Gastrocnemius medialis (tissue), 4 donors: ENCODE measurements around the gene LRRC56. TPM values are rescaled to one million over a fixed set of nuclear protein-coding genes. Genes with fewer than 3 reads are reported as not detected.

ENCODE experiments used
- ATAC-seq, 2 donors: fragments of 150-250 bp; one replicate each; pipeline ENCODE4 v1.9.1; 2016
- DNase-seq, 2 donors: peaks; one replicate each; pipeline ENCODE4 v3.0.0-alpha.2; 2019
- H3K27ac ChIP-seq, 4 donors: fragments of 200-600 bp; sonication (generic); 1 replicate in 1 of 4; 2 replicates in 3 of 4; pipeline ENCODE4 v1.5.1; 2016 to 2018; ENCODE audit warnings: mild to moderate bottlenecking in 2 of 4, moderate library complexity in 1 of 4
- H3K27me3 ChIP-seq, 3 donors: fragments of 200-600 bp; sonication (generic) in 2 of 3; 1 replicate in 1 of 3; 2 replicates in 2 of 3; pipeline versions ENCODE4 v1.5.1 to v1.6.0; 2016 to 2019; ENCODE audit warnings: mild to moderate bottlenecking in 1 of 3, moderate library complexity in 1 of 3
- H3K36me3 ChIP-seq, 2 donors: fragments of 200-600 bp; sonication (generic) in 1 of 2; one replicate each; pipeline ENCODE4 v1.5.1; 2017 to 2018
- H3K4me1 ChIP-seq, 2 donors: fragments of 200-600 bp; sonication (generic) in 1 of 2; one replicate each; pipeline ENCODE4 v1.5.1; 2016 to 2017; ENCODE audit warnings: mild to moderate bottlenecking in 2 of 2
- H3K4me3 ChIP-seq, 4 donors: fragments of 200-600 bp; sonication (generic) in 3 of 4; 1 replicate in 1 of 4; 2 replicates in 3 of 4; pipeline ENCODE4 v1.5.1; 2016 to 2019; ENCODE audit warnings: mild to moderate bottlenecking in 2 of 4
- H3K9me3 ChIP-seq, 3 donors: fragments of 200-600 bp; sonication (generic) in 2 of 3; 1 replicate in 1 of 3; 2 replicates in 2 of 3; pipeline ENCODE4 v1.5.1; 2016 to 2019
- POLR2A ChIP-seq, 2 donors: fragments of 450-650 bp; IDR thresholded peaks; one replicate each; pipeline ENCODE4 v1.6.1; 2017; ENCODE audit warnings: antibody characterized with exemption in 2 of 2, mild to moderate bottlenecking in 2 of 2, moderate library complexity in 2 of 2
- in situ Hi-C, 4 donors: fragments of 200-750 bp; cut with MboI; loops; one replicate each; pipeline versions ENCODE4 v1.15.0 to v1.8.0; 2017; ENCODE audit warnings: low sequenced_read_pairs in 4 of 4
- intact Hi-C: fragments of 100-400 bp; cut with DNase I; formaldehyde crosslinking; loops from one replicate; pipeline ENCODE4 v1.15.1; 2023; ENCODE audit warnings: low total_unique reads
- total RNA-seq, 4 donors: library from RNA; depleted of rRNA; stranded (reverse); fragments of >200 nt; gene quantifications; one replicate each; pipeline versions ENCODE4 v1.1.0 to v1.2.3, GENCODE V29; 2016
- TF ChIP-seq, protein P1 (sequence below), 5 experiments: fragments of 450-650 bp in 3 of 5; fragments of 200-600 bp in 2 of 5; sonication (generic) in 2 of 5; IDR thresholded peaks in 4 of 5; conservative IDR thresholded peaks in 1 of 5; 1 replicate in 4 of 5; 2 replicates in 1 of 5; pipeline ENCODE4 v1.5.1; 2016 to 2019; ENCODE audit warnings: antibody characterized with exemption in 5 of 5, mild to moderate bottlenecking in 3 of 5, moderate library complexity in 3 of 5

The LRRC56 gene
- total RNA-seq, 4 donors from 2014 or later, result 0.29 to 0.36 TPM; not detected in 2

DNA sequence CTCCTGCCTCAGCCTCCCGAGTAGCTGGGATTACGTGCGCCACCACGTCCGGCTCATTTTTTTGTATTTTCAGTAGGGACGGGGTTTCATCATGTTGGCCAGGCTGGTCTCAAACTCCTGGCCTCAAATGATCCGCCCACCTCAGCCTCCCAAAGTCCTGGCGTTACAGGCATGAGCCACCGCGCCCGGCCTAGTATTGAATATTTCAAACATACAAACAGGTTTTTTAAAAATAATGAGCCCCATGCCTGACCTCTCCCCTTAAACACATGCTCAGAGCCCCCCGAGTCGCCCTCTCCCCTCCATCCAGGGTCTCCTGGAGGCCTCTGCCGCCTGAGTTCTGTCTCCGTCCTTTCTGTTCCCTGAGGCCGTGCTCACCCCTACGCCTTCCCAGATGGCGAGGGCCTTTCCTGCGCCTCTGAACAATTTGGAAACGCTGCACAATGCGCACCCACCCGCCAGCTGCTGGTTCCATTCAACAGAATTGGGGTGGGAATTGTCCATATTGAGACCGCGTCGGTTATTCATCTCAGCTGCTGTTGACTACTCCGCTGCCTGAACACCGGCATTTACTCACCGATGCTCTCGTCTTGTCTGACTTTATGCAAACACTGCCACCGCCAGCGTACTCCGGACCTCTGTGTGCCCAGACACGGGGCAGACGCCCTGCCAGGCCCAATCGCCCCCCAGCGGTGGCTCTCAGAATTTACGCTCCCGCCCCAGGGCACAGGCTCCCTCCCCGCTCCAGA lies 16.7 kb upstream of the LRRC56 start:
- Histone ChIP-seq H3K4me1 (peaks cover 0 to 4% of the 10 kb centered on the region in 2 donors), H3K27me3 (no peaks in the 10 kb centered on the region), H3K9me3 (no peaks in the 10 kb centered on the region), H3K27ac (no peak overlapping the region), H3K36me3 (no peaks in the 10 kb centered on the region), H3K4me3 (no peak overlapping the region)
- in situ Hi-C loops, result no loop called here
- intact Hi-C loops, result no loop called here
- ATAC-seq (no peak), DNase-seq (no peak)
- TF ChIP-seq POLR2A (IDR thresholded peaks at IDR 0.05), result no peak
- TF ChIP-seq, protein P1, sequence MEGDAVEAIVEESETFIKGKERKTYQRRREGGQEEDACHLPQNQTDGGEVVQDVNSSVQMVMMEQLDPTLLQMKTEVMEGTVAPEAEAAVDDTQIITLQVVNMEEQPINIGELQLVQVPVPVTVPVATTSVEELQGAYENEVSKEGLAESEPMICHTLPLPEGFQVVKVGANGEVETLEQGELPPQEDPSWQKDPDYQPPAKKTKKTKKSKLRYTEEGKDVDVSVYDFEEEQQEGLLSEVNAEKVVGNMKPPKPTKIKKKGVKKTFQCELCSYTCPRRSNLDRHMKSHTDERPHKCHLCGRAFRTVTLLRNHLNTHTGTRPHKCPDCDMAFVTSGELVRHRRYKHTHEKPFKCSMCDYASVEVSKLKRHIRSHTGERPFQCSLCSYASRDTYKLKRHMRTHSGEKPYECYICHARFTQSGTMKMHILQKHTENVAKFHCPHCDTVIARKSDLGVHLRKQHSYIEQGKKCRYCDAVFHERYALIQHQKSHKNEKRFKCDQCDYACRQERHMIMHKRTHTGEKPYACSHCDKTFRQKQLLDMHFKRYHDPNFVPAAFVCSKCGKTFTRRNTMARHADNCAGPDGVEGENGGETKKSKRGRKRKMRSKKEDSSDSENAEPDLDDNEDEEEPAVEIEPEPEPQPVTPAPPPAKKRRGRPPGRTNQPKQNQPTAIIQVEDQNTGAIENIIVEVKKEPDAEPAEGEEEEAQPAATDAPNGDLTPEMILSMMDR (IDR thresholded peaks at IDR 0.05 in 4 of 5, conservative IDR thresholded peaks at IDR 0.05 in 1 of 5), result no peak

GRCh38 chr11:521177-521688 lies 16.1 kb upstream of the LRRC56 start:
- TF ChIP-seq, protein P1 (IDR thresholded peaks at IDR 0.05 in 4 of 5, conservative IDR thresholded peaks at IDR 0.05 in 1 of 5), result no peak
- TF ChIP-seq POLR2A (IDR thresholded peaks at IDR 0.05), result no peak
- no peak for ATAC-seq
- Histone ChIP-seq H3K9me3 (no peaks in the 10 kb centered on the region), H3K27ac (no peak overlapping the region), H3K27me3 (no peaks in the 10 kb centered on the region), H3K4me1 (peaks cover 0 to 4% of the 10 kb centered on the region in 2 donors), H3K36me3 (no peaks in the 10 kb centered on the region), H3K4me3 (no peak overlapping the region)
- in situ Hi-C loops (no loop called here), intact Hi-C loops (no loop called here)
- no peak for DNase-seq

DNA sequence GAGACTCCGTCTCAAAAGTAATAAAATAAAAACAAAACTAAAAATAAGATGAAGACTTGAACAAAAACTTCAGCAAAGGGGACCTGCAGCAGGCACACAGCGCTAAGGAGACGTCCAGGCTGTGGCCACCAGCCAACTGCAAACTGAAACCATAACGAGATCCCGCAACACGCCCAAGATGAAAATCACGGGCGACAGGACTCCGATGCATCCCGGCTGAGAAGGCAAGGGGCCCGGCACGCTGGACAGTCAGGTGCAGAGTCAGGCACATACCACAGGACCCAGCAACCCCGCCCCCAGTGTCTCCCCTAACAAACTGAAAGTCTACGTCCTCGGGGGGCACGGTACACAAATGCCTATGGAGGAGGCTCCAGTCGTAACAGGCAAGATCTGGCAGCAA lies 11.1 kb upstream of the LRRC56 start:
- no peak for ATAC-seq
- Histone ChIP-seq H3K4me1 (peaks cover 7 to 12% of the 10 kb centered on the region in 2 donors), H3K4me3 (no peak overlapping the region), H3K27ac (no peak overlapping the region), H3K27me3 (no peaks in the 10 kb centered on the region), H3K9me3 (no peaks in the 10 kb centered on the region), H3K36me3 (no peaks in the 10 kb centered on the region)
- TF ChIP-seq, protein P1 (IDR thresholded peaks at IDR 0.05 in 4 of 5, conservative IDR thresholded peaks at IDR 0.05 in 1 of 5), result no peak
- TF ChIP-seq POLR2A (IDR thresholded peaks at IDR 0.05), result no peak
- in situ Hi-C loops, result no loop called here
- no peak for DNase-seq
- intact Hi-C loops, result no loop called here

DNA sequence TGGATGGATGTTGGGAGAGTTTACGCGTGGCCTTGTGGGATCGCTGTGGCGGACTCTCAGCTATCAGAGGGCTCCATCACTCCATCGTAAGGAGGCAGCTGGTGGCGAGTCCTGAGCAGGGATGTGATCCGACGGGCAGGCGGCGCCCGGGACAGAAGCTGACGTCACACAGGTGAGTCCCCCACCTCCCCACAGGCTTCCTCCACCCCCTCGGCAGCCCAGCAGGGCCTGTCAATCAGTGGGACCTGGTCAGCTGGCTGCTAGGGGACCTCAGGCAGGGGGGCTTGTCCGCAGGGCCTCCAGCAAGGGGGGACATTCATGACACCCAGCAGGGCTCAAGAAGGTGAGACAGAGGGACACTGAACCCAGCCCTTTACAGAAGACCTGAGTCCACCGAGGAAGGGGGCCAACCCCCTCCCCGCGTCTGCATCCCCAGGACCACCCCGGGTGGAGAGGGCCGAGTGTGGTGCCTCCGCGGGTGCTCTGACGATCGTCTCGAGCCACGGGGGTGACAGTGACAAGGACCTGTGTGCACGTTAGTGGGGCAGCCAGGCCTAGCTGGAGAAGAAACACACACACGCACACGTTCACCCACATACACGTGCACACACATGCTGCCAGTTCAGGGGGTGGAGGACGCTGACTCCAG lies 9.0 kb upstream of the LRRC56 start:
- ATAC-seq (peak; percentile 18 to 41), DNase-seq (no peak)
- Histone ChIP-seq H3K4me1 (peaks cover 7 to 12% of the 10 kb centered on the region in 2 donors), H3K36me3 (peaks cover 0 to 14% of the 10 kb centered on the region in 2 donors), H3K27me3 (no peaks in the 10 kb centered on the region), H3K9me3 (no peaks in the 10 kb centered on the region), H3K27ac (no peak overlapping the region), H3K4me3 (no peak overlapping the region)
- in situ Hi-C loops (no loop called here), intact Hi-C loops (no loop called here)
- TF ChIP-seq POLR2A (IDR thresholded peaks at IDR 0.05), result no peak
- TF ChIP-seq, protein P1 (IDR thresholded peaks at IDR 0.05 in 4 of 5, conservative IDR thresholded peaks at IDR 0.05 in 1 of 5), result no peak
